Adipose tissue (tissue), 3 donors: ENCODE measurements around the gene MYLK. TPM values are rescaled to one million over a fixed set of nuclear protein-coding genes. Genes with fewer than 3 reads are reported as not detected.

Experiments
- H3K27ac ChIP-seq: one replicate; pipeline ENCODE4 v1.5.1; 2013; ENCODE audit warnings: low read depth, low read length
- WGBS, 3 donors: extraction: QIAGEN DNeasy Blood & Tissue Kit; methylation state at CpG; one replicate each; pipeline ENCODE4 v1.1.7; 2013; 5-methylcytosine and 5-hydroxymethylcytosine counted together
- polyA plus RNA-seq, 3 donors: library from polyadenylated mRNA; stranded (reverse); fragments of 200-250 nt; gene quantifications; one replicate each; pipeline ENCODE4 v1.2.3, GENCODE V29; 2013
- donor health status: healthy with polysubstance abuse.
- donor health status: Bipolar disorder and iron deficiency.
- donor health status: healthy.

The MYLK gene
- polyA plus RNA-seq, 3 donors = 8.5 to 33.0 (median 16.0) TPM

- no peak overlapping the region for H3K27ac ChIP-seq
- WGBS, 3 donors = 72 to 91% (median 89%) methylated on average over 7 of the region's 7 CpGs
Observed at GRCh38 chr3:123805101-123805500, 79.0 kb downstream of the MYLK start.

DNA sequence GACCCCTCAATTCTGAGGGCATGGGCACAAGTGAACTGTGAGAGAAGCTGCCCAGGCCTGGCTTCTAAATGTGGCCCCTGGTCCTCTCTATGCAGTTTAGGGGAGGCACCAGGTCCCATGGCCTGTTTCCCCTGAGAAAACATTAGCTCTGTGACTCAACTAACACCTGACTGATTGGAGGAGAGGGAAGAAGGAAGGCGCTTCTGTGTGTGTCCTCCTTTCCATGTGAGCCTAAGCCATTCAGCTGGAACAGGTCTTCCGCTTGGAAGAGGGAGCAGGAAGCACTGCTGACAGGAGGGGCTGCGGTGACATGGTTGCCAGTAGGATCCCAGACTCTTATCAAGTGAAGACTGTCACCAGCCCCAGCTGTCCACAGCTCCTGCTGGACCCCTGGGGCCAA lies 79.5 kb downstream of the MYLK start:
- H3K27ac ChIP-seq = no peak overlapping the region
- 89 to 98% (median 95%) methylated on average over 3 of the region's 3 CpGs for WGBS, 3 donors

GRCh38 chr3:123803521-123803920 lies 80.6 kb downstream of the MYLK start:
- no peak overlapping the region for H3K27ac ChIP-seq
- WGBS, 3 donors = 63 to 75% (median 69%) methylated on average over 5 of the region's 5 CpGs

DNA sequence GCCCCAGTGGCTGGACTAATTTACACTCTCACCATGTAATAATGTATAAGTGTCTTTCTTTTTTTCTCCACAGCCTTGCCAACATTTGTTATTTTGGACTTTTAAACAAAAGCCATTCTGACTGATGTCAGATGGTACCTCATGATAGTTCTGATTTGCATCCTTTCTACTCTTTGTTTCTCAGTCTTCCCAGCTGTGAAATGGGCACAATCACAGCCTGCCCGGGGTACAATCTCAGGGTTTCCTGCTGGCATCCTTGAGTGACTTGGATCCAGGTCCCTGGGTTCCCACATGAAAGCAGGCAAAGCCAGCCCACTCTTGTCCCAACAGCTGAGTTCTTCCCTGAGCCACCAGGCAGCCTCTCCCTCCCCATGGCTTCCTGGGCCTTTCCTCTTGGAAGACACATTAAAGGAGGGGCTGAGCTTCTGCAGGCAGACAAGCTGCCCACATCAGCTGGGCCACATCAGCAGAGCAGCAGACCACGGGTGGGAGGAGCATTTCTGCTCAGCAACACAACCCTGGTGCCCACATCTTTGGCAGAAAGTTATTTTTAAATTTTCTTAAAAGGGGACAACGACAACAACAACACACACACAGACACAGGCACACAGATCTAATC lies 82.0 kb downstream of the MYLK start:
- no peak overlapping the region for H3K27ac ChIP-seq
- WGBS, 3 donors = 73 to 79% (median 77%) methylated on average over 3 of the region's 3 CpGs

DNA sequence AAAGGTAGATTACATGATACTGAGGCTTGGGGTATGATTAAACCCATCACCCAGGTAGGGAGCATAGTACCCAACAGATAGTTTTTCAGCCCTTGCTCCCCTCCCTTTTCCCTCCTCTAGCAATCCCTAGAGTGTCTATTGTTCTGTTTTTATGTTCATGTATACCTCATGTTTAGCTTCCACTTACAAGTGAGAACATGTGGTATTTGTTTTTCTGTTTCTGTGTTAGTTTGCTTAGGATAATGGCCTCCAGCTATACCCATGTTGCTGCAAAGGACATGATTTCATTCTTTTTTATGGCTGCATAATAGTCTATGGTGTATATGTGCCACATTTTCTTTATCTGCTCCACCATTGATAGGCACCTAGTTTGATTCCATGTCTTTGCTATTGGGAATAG lies 82.7 kb downstream of the MYLK start:
- H3K27ac ChIP-seq = no peak overlapping the region

DNA sequence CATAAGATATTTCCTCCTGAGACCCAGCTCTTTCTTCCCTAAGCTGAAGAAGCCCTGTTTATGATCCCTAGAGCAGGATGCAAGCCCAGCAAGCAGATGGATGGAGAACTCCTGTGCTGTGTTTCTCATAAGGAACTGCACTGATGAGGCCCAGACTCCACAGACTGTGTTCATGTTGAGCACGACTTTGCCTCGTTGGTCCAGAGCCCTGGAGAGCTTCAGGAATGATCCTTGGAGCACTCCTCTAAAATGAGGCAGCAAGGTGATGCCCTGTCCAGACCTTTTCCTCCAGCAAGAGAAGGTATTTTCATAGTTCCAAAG lies 83.8 kb downstream of the MYLK start:
- H3K27ac ChIP-seq = no peak overlapping the region
- WGBS, 3 donors = 47 to 72% (median 61%) methylated on average over 2 of the region's 2 CpGs

DNA sequence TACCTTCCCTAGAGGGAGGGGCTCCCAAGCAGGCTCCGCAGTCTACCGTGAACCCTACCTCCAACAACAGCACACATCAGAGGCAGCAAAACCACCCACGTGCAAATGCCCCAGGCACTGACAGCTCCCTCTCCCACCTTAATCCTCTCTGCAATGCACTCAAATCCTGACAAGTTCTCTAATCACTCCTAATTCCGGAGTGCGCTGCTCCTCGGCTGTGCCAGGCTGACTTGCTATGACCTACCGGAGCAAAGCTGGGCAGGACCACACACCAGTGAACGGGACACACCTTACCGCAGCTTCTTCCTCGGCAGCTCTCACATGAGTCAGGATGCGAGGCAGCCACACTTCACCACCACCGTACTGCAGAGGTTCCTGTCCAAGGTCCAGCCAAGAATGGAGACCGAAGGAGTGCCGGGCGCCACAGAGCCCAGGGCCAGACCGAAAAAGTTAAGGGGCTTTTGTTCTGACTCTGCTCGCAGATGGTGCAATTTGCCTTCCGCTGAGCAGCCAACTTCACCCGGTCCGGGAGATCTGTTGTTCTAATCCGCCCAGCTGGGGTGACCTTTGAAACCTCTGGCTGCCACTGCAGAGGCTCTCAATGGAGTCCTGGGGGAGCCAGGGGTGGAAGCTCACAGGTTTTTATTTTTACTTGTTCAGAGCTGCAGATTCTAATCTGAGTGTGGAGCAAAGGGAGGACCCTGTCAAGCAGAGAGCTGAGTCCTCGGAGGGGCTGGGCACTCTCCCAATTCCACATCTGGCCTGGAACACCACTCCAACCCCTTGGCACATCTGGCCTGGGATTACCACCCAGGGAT lies 84.4 kb downstream of the MYLK start:
- H3K27ac ChIP-seq = no peak overlapping the region
- WGBS, 3 donors = 49 to 55% (median 55%) methylated on average over 22 of the region's 22 CpGs

DNA sequence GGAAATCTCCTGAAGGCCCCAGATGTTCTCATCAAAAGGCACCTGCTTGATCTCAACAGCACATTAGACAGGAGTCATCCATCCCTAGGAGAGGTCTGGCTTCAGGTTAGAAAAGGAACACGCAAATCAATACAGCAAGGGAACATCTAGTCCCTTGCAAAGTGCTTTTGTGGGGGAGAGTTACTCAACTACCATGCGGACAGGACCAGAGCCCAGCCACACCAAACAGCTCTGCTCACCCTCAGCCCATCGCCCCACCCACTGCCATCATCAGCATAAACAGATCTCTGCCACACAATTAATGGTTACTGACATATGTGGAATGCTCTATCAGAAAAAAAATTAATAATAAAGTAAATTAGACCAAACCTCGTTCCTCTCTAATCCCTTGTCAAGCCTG lies 85.6 kb downstream of the MYLK start:
- H3K27ac ChIP-seq = no peak overlapping the region
- WGBS, 3 donors = 92 to 97% (median 94%) methylated on average over 4 of the region's 4 CpGs

DNA sequence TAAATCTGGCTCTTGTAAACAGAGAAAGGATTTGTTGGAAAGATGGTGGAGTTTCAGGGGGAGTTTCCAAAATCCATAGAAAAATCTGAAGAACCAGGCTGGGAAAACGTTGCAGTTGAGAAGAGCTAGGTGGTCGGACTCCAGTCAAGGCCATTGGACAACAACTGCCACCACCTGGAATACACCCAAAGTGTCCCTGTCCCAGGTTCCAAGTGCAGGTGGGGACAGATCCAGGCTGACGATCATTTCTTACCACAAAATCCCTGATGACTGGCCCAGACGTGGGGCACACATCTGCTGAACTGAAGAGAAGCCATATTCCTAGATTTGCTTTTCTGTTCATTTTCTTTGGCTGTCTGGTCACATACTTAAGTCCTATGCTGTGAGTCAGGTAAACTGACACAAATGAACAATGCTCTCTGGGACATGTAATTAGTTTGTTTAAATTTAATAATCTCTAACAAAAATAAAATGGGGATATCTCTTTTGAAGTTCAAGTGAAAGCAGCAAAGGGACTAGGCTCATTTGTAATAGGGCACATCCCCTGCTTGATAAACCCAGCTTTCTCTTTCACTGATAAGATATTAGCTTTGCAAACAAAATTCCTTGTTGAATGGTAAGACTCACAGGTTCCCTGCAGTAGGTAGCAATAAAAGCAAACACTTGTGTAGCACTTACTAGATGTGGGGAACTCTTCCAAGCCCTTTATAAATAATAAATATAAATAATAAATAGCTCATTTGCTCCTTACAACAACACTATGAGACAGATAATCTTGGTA lies 88.5 kb downstream of the MYLK start:
- H3K27ac ChIP-seq = no peak overlapping the region
- WGBS, 3 donors = 57 to 79% (median 71%) methylated on average over 4 of the region's 4 CpGs

DNA sequence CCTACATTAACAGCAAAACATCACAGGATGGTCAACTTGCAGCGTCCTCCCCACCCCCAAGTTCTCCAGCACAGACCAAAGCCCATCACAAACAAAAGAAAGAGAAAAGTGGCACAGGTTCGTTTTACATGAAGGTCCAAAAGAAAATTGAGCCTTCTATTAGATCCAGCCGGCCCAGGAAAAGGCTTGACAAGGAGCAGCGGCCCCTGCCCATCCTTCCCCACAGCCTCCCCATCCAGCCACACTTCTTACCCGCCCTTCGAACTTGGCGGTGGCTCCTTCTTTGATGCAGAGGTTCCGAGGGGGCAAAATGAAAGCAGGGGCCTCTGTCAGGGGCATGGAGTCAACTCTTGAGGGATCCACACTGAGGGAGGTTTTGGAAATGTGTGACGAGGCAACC lies 90.7 kb downstream of the MYLK start:
- 84 to 89% (median 88%) methylated on average over 9 of the region's 9 CpGs for WGBS, 3 donors
- H3K27ac ChIP-seq = no peak overlapping the region

DNA sequence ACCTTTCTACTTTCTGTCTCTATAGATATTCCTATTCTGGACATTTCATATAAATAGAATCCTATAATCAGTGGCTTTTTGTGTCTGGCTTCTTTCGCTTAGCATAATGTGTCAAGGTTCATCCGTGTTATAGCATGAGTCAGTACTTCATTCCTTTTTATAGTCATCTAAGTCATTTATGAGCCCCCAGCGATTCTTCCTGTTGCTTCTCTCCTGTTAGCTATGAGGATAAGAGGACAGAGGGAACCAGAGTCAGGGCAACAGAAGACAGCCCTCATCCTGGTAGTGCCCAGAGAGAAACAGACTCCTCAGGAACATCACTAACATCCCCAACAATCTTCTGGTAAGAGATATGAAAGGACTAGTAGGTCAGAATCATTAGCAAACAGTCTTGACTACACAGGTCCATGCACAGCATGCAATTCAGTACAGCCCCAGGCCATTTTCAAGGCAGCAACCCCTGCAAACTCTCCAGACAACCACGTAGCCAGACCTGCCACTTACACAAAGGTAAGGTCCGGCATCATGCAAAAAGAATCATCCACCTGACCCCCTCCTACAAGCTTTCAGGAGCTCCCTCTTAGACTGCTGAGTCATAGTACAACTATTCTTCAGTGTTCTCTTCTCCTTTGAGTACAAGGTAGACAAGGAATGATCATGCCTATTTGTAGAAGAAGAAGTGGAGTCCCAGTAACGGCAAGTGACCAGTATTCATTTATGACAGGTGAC lies 91.5 kb downstream of the MYLK start:
- WGBS, 3 donors = 82 to 89% (median 87%) methylated on average over 6 of the region's 6 CpGs
- no peak overlapping the region for H3K27ac ChIP-seq

- 62 to 72% (median 64%) methylated on average over 3 of the region's 3 CpGs for WGBS, 3 donors
- no peak overlapping the region for H3K27ac ChIP-seq
Observed at GRCh38 chr3:123791898-123792297, 92.2 kb downstream of the MYLK start.

DNA sequence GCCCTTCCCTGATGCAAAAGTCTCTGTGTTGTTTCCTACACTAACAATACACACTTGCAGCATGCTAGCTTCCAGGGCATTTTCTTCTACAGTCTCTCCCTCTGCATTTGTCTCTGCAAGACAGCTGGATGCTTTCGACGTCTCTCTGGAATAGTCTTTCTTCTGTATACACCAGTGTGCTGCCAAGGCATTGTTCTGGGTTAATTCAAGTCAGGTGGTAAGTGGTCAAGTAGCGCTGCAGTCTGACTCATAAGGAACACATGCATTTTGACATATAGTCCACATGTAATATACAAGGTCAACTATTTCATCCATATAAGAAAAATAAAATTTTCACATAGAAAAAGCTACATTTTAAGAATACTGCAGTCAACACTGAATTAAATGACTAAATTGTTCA lies 92.7 kb downstream of the MYLK start:
- H3K27ac ChIP-seq = no peak overlapping the region
- WGBS, 3 donors = 61 to 80% (median 64%) methylated on average over 3 of the region's 3 CpGs

DNA sequence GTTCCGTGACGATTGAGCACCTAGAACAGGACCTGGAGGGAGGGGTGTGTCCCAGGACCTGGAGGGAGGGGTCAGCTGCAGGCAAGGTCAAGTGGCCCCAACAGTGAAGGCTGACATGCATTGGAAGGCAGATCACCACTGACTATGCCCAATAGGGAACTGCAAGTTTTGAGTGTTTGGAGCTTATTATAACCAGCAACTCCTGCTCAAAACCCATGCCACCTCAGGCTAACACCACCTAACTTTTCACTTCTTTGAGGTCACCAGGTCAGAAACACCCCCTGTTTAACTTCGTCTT lies 93.1 kb downstream of the MYLK start:
- 82 to 95% (median 95%) methylated on average over 3 of the region's 3 CpGs for WGBS, 3 donors
- H3K27ac ChIP-seq = no peak overlapping the region

GRCh38 chr3:123790254-123791072 lies 93.7 kb downstream of the MYLK start:
- 93 to 94% (median 93%) methylated on average over 9 of the region's 9 CpGs for WGBS, 3 donors
- no peak overlapping the region for H3K27ac ChIP-seq

DNA sequence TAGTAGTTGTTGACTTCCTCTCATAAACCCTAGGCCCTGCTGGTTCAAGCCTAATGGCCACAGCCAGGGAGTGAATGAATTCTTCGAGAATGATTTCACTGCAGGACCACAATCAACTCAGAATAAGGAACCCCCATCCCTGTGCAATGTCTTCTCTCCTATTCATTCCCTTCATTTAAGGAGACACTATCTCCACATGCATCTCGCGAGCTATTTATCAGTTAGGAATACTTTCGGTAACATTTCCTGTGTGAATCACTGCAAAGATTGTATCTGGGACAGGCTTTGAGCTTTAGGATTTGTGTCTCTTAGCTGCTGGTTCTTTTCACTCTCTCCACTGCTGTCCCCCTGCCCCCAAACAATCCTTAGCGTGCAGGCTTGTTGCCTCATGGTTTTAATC lies 94.4 kb downstream of the MYLK start:
- H3K27ac ChIP-seq = no peak overlapping the region
- WGBS, 3 donors = 94 to 97% (median 94%) methylated on average over 5 of the region's 5 CpGs

GRCh38 chr3:123789160-123789559 lies 95.0 kb downstream of the MYLK start:
- WGBS, 3 donors = 92 to 94% (median 92%) methylated on average over 9 of the region's 9 CpGs
- no peak overlapping the region for H3K27ac ChIP-seq

GRCh38 chr3:123788710-123789109 lies 95.4 kb downstream of the MYLK start:
- no peak overlapping the region for H3K27ac ChIP-seq
- WGBS, 3 donors = 84 to 95% (median 89%) methylated on average over 2 of the region's 2 CpGs
